Muscle of arm (tissue), 12 donors: ENCODE data around the gene SEC14L1. TPM values are rescaled to one million over a fixed set of nuclear protein-coding genes. Genes with fewer than 3 reads are reported as not detected.
"Not testable (repeated sequence)": the region's sequence is repeated elsewhere in the genome, so short reads cannot be mapped to it uniquely, and the experiment has no call there.

Source experiments
- DNase-seq: peaks from one replicate; pipeline ENCODE4 v3.0.0-alpha.2; 2013
- polyA plus RNA-seq, 12 donors: library from polyadenylated mRNA; unstranded; fragments of 120-200 nt; gene quantifications; one replicate each; pipeline ENCODE4 v1.2.1, GENCODE V29; 2013; ENCODE audit not compliant: insufficient read length in 12 of 12

SEC14L1 gene
- polyA plus RNA-seq, 12 donors: 69.6 to 104 (median 85.4) TPM; not detected in 1

DNA sequence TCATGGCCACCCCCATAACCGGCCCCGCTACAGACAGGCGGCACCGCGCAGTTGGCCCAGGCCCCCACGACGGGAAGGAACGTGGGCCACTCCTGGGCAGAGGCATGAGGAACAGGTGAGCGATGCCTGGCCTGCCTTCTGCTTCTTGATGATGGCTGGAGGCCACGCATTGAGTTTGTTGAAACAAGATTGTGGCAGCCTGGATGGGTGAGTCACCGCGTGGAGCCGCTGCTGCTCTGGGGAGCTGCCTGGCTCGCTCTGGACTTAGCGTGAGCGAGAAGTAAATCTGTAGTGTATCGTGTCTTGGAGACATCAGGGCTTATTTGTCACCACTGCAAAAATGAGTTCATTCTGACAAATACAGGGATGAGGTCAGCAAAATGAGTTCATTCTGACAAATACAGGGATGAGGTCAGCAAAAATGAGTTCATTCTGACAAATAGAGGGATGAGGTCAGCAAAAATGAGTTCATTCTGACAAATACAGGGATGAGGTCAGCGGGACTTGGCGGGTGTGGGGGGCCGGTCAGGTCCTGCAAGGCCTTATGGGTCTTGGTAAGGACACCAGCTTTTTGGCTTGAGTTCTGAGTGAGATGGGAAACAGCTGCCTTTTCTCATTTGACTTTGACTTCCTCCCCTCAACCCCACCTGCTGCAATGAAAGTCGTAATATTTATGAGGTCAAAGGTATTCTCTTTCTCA lies 93.0 kb downstream of the SEC14L1 start:
- DNase-seq: no peak

DNA sequence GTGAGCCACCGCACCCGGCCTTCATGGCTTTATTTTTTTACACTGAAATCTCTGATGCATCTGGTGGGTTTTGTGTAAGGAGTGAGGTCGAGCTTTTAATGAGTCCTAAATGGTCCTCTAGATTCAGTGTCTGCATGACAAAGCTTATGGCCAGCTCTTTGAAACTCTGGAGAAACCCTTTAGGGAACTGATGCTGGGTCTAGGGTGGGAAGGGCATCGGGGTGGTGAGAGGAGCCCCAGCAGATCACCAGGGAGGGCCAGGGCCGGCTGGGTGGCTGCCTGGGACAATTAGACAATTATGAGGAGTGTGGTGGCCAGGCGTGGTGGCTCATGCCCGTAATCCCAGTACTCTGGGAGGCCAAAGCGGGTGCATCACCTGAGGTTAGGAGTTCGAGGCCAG lies 93.9 kb downstream of the SEC14L1 start:
- no peak for DNase-seq

- peak; percentile 31 for DNase-seq
These were observed 94.7 kb downstream of the SEC14L1 start for GRCh38 chr17:77235370-77235941.

DNA sequence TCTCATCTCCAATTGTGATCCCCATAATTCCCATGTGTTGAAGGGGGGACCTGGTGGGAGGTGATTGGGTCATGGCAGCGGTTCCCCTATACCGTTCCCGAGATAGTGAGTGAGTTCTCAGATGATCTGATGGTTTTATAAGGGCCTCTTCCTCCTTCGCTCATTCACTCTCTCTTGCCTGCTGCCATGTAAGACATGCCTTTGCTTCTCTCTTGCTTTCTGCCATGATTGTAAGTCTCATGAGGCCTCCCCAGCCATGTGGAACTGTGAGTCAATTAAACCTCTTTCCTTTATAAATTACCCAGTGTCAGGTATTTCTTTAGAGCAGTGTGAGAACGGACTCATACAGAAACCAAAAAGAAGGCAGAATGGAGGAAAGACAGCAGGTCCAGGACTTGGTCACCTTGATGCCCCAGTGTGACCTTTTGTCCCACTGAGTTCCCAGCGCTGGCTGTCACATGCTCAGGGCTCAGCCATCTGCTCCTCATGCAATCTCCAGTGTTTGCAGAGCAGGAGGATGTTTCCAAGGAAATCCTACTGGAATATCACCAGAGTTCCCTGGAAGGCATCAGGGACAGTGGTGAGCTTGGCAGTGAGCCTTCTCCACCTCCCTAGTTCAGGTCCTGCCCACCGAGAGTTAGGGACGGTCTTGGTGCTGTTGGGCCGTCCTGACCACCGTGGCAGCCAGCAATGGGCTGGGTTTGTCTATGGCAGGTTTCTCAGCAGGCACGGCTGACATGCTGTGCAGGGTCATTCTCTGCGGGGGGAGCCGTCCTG lies 96.7 kb downstream of the SEC14L1 start:
- DNase-seq: no peak

DNA sequence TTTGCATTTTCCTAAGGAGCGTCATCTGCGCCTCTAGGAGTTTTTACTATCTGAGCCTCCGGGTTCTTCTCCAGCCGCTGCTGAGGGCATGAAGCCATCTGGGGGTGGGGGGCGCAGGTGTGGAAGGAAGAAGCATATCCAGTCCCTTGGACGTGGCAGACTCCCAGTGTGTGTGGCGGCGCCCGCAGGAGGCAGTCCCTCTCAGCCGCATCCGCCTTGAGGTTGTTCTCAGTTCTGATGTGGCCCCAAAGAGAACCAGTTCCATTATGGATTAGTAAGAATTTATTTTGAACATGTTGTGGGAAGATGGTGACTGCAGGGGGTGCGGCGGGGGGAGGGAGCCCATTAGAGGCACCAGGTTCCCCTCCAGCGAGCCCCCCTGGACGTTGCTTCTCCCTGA lies 100.2 kb downstream of the SEC14L1 start:
- DNase-seq: no peak

DNA sequence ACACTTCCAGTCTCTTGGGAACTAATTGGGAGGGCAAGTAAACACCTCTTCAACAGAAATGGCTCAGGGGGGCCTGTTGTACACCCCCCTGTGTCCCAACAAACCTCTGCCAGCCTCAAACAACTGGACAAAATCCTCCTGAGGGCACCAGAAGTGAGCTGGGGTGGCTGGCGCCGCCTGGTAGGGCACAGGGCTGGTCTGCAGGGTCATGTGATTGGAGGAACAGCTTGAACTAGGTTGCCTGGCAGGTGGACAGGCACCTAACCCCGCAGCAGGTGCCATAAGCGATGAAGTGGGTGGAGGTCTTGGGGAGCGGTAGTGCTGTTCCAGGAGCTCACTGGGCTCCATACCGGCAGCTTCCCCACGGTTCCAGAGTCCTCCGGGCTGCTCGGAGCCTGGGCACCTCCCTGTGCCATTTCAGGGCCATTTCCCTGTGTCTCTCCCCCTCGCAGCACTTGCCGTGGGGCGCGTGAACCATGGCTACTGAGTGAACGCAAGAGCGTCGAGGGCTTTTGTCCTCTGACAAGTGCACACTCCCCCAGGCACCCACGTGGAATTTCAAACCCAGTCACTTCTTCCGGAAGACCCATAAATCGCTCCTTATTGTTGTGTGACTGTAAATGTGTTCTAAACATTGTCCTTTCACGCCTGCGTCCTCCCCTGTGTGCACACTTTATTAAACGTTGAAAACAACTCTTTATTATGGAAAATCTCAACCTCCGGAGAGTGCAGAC lies 101.5 kb downstream of the SEC14L1 start:
- DNase-seq: no peak

GRCh38 chr17:77245162-77245926 lies 104.6 kb downstream of the SEC14L1 start:
- no peak for DNase-seq

DNA sequence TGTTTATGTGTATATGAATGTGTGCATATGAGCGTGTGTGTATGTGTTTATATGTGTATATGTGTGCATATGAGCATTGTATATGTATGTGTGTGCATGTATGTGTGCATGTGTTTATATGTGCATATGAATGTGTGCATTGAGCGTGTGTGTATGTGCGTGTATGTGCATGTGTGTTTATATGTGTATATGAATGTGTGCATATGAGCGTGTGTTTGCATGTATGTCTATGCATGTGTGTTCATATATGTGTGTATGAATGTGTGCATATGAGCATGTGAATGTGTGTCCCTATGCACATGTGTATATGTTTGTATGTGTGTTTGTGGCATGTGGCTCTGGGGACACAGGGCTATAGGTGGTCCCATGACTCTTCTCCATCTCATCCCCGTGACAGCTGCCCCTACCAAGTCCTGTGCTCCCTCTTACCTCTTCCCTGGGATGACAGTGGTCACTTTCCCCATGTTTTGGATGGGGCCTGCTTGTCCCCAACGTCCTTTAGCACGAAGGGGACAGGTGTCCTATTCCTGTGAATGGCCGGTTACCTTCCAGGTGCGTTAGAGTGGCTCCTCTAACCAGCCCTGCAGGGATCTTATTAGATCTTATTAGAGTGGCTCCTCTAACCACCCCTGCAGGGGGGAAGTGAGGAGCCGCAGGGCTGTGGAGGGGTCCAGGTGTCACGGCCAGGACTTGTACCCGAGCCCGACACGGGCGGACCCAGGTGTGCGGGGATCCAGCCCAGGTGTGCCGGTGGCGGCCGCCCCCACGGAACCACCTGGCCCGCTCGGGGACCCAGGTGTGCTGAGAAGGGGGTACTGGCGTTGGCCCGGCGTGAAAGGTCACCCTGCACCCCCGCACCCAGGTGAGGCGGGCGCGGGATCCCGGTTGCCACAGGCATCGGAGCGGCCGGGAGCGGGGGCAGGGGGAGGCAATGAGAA lies 105.6 kb downstream of the SEC14L1 start:
- DNase-seq: no peak

- DNase-seq: peak; percentile 89
These were observed 106.3 kb downstream of the SEC14L1 start for GRCh38 chr17:77247048-77247541.

DNA sequence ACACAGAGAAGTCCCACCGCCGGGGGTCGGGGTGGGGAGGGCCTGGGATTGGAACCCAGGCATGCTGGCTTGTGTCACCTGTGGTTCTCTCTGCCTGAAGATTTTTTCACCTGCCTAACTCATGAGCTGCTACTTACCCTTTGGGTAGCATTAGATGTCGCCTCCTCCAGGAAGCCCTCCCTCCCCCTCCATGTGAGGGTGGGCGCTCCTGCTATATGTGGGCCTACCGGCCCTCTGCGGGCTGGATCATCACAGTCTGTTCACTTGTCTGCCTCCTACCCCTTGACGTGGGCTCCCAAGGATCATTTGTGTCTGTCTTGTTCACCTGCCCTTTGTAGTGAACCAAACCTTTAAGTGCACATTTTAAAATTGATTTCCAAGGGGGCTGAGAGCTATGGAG lies 106.8 kb downstream of the SEC14L1 start:
- no peak for DNase-seq

DNA sequence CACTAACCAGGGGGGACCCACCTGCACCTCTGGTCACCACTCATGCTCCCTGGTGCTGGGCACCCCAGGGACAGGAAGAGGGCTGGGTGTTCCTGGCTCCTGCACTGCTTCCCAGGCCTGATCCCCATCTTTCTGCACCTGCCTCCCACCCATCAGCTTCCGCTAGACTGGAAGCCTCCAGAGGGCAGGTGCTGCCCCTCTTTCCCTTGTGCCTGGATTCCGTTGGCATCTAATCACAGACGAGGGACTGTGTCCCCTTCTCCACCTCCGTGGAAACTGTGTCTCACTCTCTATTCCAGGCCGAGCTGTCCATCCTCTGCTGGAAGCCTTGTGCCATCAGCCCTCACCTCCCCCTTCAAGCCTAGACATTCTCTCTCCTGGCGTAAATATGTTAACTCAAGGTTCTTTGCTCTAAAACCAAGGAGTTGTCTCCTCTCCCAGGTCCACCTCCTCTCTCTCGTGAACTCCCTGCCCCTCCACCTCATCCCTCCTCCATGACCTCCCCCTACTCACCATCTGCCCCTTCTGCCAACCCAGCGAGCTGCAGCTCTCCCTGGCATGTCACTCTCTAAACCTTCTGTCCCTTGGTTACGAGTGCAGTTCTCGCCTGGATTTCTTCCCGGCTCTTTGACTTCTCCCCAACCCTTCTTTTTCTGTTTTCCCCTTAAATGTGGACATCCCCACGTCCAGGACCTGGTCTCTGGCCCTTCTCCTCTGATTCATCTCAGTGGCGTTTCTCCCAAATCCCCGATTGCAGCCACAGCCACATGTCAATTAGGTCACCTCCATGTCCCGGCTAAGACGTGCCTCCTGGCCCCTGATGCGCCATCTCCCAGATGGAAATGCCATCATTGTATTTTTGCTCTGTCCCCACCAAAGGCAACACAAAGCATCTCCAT lies 107.7 kb downstream of the SEC14L1 start:
- no peak for DNase-seq

DNA sequence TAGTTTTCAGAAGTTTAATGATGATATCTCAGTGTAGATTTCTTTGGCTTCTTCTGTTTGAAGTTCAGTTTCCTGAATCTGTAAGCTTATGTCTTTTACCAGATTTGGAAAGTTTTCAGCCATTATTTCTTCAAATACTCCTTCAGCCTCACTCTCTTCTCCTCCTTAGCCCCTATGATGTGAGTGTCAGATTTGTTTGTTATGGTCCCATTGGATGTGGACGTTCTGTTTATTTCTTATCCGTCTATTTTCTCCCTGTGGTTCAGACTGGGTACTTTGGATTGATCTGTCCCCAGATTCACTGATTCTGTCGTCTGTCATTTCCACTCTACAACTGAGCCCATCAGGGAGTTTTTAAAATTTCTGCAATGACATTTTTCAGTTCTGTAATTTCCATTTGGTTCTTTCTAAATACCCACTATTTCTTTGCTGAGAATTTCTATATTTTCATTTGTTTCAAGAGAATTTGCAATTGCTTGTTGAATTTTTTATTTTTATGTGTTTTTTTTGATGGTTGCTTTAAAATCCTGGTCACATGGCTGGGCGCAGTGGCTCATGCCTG lies 110.9 kb downstream of the SEC14L1 start:
- no peak for DNase-seq

DNA sequence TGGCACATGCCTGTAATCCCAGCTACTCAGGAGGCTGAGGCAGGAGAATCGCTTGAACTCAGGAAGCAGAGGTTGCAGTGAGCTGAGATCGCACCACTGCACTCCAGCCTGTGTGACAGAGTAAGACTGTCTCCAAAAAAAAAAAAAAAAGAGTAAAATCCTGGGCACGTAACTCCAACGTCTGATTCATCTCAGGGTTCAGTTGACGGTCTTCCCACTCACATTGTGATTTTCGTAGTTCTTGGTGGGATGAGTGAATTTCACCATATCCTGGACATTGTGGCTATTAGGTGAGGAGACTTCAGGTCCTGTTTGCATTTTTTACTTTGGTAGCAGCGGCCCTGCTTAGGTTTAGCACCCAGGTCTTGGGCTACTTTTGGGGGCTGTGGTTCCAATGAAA lies 111.5 kb downstream of the SEC14L1 start:
- DNase-seq: not testable (repeated sequence)

DNA sequence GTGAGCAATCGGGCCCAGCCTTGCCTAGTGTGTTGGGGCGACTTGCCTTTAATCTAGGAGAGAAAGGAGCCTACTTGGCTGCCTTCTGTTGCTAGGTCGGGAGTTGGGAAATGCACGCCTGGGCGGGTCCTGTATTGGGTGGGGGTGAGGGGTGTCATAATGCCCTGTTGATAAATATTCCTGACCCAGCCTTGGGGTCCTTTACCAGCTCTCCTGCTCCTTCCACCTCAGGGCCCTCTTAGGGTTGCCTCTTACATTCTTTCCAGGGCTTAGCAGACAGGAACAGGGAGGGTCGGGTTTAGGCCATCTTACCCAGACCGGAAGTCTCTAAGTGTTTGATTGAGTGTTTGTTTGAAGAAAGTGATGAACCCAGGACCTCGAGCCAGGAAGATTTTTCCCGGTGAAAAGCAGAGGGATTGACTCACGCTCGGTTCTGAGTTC lies 112.9 kb downstream of the SEC14L1 start:
- no peak for DNase-seq

- no peak for DNase-seq
These were observed 114.4 kb downstream of the SEC14L1 start for GRCh38 chr17:77254951-77255825.

DNA sequence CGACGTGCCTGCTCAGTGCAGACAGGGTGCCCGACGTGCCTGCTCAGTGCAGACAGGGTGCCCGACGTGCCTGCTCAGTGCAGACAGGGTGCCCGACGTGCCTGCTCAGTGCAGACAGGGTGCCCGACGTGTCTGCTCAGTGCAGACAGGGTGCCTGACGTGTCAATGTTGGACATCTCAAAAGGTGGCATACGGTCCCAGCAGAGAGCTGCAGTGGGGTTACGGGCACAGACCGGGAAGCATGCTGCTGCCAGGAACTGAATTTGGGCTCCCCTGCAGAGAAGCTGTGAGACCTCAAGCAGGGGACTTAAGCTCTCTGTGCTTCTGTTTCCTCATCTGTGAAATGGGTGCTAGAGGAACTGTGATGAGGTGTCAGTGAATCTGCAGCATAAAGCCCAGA lies 115.2 kb downstream of the SEC14L1 start:
- not testable (repeated sequence) for DNase-seq

GRCh38 chr17:77256710-77257109 lies 115.9 kb downstream of the SEC14L1 start:
- no peak for DNase-seq

GRCh38 chr17:77257169-77257568 lies 116.4 kb downstream of the SEC14L1 start:
- DNase-seq: no peak
